C4-2B (cell line): ENCODE results near the gene MAN1A2.
"Not testable (repeated sequence)": the region's sequence is repeated elsewhere in the genome, so short reads cannot be mapped to it uniquely, and the experiment has no call there.

Source experiments
- H3K27ac ChIP-seq: fragments of 450-650 bp; 2 replicates; pipeline ENCODE4 v1.5.1; 2017
- ZFX ChIP-seq: fragments of 450-650 bp; IDR thresholded peaks from 2 replicates; pipeline ENCODE4 v1.6.1; 2017
- TF ChIP-seq, protein P1 (sequence below): fragments of 450-650 bp; conservative IDR thresholded peaks from 2 replicates; pipeline ENCODE4 v1.5.1; 2017; ENCODE audit warnings: mild to moderate bottlenecking

MAN1A2 gene

DNA sequence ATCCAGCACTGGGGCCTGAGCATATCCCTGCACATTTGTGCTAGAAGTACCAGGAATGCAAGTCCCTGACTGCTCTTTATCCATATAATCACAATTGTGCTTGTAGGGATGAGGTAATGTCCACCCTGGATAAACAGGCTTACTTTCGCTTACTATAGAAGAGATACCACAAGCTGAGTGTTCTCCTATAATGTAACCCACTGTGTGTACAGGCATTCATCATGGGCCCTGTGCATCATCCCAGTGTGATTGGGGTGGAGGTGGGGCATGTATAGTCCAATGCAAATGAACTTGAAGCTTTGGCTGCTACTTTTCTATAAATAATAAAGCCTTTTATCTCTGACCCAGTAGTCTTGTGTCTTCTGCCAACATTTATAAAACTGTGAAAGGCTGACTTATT, 69.3 kb downstream of the MAN1A2 start:
- H3K27ac ChIP-seq = no peak overlapping the region
- TF ChIP-seq, protein P1, sequence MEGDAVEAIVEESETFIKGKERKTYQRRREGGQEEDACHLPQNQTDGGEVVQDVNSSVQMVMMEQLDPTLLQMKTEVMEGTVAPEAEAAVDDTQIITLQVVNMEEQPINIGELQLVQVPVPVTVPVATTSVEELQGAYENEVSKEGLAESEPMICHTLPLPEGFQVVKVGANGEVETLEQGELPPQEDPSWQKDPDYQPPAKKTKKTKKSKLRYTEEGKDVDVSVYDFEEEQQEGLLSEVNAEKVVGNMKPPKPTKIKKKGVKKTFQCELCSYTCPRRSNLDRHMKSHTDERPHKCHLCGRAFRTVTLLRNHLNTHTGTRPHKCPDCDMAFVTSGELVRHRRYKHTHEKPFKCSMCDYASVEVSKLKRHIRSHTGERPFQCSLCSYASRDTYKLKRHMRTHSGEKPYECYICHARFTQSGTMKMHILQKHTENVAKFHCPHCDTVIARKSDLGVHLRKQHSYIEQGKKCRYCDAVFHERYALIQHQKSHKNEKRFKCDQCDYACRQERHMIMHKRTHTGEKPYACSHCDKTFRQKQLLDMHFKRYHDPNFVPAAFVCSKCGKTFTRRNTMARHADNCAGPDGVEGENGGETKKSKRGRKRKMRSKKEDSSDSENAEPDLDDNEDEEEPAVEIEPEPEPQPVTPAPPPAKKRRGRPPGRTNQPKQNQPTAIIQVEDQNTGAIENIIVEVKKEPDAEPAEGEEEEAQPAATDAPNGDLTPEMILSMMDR = no peak
- TF ChIP-seq ZFX = no peak

DNA sequence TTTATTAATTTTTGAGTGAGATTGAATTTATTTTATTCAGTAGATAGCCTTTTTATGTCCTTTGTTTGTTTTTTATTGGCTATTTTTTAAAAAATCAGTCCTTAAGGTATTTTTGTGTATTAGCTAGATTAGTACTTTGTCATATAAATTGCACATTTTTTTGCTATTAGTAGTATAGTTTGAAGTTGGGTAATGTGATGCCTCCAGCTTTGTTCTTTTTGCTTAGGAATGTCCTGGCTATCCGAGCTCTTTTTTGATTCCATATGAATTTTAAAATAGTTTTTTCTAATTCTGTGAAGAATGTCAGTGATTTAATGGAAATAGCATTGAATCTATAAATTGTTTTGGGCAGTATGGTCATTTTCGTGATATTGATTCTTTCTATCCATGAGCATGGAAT, 80.4 kb downstream of the MAN1A2 start:
- no peak overlapping the region for H3K27ac ChIP-seq
- TF ChIP-seq, protein P1 = no peak

DNA sequence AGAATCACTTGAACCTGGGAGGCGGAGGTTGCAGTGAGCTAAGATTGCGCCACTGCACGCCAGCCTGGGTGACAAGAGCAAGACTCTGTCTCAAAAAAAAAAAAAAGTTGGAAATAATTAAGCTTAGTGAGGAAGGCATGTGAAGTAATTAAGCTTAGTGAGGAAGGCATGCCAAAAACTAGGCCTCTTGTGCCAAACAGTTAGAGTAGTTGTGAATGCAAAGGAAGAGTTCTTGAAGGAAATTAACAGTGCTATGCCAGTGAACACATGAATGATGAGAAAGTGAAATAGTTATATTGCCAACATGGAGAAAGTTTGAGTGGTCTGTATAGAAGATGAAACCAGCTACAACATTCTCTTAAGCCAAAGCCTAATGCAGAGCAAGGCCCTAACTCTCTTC, 85.0 kb downstream of the MAN1A2 start:
- TF ChIP-seq ZFX = no peak
- no peak overlapping the region for H3K27ac ChIP-seq

DNA sequence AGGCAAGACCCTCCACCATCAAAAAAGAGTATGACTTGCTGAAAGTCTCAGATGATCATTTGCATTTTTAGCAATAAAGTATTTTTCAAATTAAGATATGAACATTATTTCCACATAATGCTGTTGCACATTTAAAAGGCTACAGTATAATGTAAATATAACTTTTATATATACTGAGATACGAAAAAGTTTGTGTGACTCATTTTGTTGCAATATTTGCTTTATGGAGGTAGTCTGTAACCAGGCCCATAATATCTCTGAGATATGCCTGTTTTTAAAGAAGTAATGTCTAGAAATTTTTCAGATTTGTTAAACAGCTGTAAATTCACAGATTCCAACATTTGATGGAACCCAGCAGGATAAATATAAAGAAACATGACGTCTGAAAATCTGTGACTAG, 86.7 kb downstream of the MAN1A2 start:
- TF ChIP-seq, protein P1 = no peak
- no peak for TF ChIP-seq ZFX
- no peak overlapping the region for H3K27ac ChIP-seq

DNA sequence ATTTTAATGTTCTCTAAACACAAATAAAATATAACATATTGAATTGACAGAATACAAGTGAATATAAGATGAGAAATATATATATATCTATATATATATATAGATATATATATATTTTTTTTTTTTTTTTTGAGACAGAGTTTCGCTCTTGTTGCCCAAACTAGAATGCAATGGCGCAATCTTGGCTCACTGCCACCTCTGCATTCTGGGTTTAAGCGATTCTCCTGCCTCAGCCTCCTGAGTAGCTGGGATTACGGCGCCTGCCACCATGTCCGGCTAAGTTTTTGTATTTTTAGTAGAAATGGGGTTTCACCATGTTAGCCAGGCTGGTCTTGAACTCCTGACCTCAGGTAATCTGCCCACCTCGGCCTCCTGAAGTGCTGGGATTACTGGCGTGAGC, 91.2 kb downstream of the MAN1A2 start:
- H3K27ac ChIP-seq = not testable (repeated sequence)

DNA sequence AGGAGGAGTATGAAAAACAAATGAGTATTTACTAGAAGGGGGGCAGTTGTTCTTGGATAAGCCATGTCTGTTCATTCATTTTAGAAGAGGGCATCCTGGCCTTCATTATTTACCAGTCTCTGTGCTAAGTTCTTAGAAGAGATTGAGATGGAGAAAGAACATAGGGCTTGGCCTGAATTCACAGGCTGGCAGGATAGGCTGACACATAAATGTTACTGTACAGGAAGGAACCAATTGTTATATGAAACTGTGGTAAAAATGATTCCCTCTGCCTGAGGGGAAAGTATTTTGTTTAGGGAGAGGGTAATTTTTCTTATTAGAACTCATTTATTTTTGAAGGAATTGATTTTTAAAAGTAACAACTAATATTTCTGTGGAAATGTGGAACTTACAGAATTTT, 99.5 kb downstream of the MAN1A2 start:
- no peak overlapping the region for H3K27ac ChIP-seq
- no peak for TF ChIP-seq ZFX

DNA sequence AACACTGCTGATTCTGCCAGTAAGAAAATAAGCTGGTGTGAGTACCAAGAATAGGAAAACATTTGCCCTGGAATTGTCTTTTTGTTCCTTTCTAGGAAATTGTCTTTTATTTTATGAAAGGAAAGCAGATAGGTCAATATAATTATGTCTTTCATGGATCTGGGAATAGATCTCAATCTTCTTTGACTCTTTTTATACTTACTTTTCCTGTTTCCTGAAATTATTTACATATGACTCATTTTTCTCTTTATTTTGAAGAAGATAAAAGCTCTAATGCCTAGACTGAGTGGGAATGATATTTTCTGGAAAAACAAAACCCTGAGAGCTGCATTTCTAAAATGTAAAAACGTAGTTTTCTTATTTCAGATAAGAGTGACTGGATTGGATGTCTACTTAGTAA, 100.1 kb downstream of the MAN1A2 start:
- no peak overlapping the region for H3K27ac ChIP-seq
- TF ChIP-seq, protein P1 = no peak
- no peak for TF ChIP-seq ZFX

DNA sequence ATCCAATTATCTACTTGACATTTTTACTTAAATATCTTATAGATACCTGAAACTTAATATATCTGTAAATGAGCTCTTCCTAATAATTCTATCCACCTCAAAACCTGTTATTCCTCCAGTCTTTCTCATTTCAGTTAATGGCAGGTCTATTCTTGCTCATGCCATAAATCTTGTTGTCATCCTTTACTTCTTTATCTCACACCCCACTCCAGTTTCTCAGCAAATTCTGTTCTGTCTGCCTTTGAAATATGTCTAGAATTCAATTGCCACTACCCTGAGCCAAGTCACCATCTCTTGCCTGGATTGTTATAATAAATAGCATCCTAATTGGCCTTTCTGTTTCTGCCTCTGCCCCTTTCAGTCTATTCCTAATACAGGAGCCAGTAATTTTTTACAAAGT, 105.8 kb downstream of the MAN1A2 start:
- no peak overlapping the region for H3K27ac ChIP-seq
- TF ChIP-seq, protein P1 = no peak
- no peak for TF ChIP-seq ZFX

DNA sequence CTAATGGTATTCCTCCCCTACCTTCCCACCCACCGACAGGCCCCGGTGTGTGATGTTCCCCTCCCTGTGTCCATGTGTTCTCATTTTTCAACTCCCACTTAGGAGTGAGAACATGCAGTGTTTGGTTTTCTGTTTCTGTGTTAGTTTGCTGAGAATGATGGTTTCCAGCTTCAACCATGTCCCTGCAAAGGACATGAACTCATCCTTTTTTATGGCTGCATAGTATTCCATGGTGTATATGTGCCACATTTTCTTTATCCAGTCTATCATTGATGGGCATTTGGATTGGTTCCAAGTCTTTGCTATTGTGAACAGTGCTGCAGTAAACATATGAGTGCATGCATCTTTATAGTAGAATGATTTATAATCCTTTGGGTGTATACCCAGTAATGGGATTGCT, 108.2 kb downstream of the MAN1A2 start:
- not testable (repeated sequence) for H3K27ac ChIP-seq

DNA sequence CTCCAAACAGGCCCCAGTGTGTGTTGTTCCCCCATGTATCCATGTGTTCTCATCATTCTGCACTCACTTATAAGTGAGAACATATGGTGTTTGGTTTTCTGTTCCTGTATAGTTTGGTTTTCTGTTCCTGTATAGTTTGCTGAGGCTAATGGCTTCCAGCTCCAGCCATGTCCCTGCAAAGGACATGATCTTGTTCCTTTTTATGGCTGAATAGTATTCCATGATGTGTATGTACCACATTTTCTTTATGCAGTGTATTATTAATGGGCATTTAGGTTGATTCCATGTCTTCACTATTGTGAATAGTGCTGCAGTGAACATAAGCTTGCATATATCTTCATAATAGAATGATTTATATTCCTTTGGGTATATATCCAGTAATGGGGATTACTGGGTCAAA, 111.8 kb downstream of the MAN1A2 start:
- no peak overlapping the region for H3K27ac ChIP-seq
- TF ChIP-seq, protein P1 = no peak
- no peak for TF ChIP-seq ZFX
